Suprapubic skin (tissue), 4 donors: ENCODE data around the gene DCAF10. TPM values are rescaled to one million over a fixed set of nuclear protein-coding genes. Genes with fewer than 3 reads are reported as not detected.

ENCODE experiments used
- DNase-seq, 2 donors: peaks; one replicate each; pipeline ENCODE4 v3.0.0-alpha.2; 2019; ENCODE audit warnings: low spot score in 2 of 2
- H3K27ac ChIP-seq: fragments of 200-600 bp; sonication (generic); one replicate; pipeline ENCODE4 v1.5.1; 2019
- H3K27me3 ChIP-seq: fragments of 200-600 bp; sonication (generic); one replicate; pipeline ENCODE4 v1.5.1; 2019
- H3K36me3 ChIP-seq: fragments of 200-600 bp; sonication (generic); one replicate; pipeline ENCODE4 v1.5.1; 2019
- H3K4me1 ChIP-seq: fragments of 200-600 bp; sonication (generic); one replicate; pipeline ENCODE4 v1.5.1; 2019
- H3K4me3 ChIP-seq: fragments of 200-600 bp; sonication (generic); one replicate; pipeline ENCODE4 v1.5.1; 2019; ENCODE audit warnings: mild to moderate bottlenecking
- H3K9me3 ChIP-seq: fragments of 200-600 bp; sonication (generic); one replicate; pipeline ENCODE4 v1.5.1; 2019
- CTCF ChIP-seq, 2 donors: fragments of 200-600 bp in 1 of 2; fragments of 450-650 bp in 1 of 2; sonication (generic) in 1 of 2; IDR thresholded peaks; one replicate each; pipeline ENCODE4 v1.5.1; 2016 to 2019; ENCODE audit warnings: antibody characterized with exemption in 2 of 2, mild to moderate bottlenecking in 1 of 2, moderate library complexity in 1 of 2
- EP300 ChIP-seq: sonication (generic); formaldehyde crosslinking; IDR thresholded peaks from one replicate; pipeline ENCODE4 v1.6.1; 2017; ENCODE audit warnings: antibody characterized with exemption
- POLR2A ChIP-seq, 2 donors: fragments of 450-650 bp; IDR thresholded peaks; one replicate each; pipeline ENCODE4 v1.6.1; 2017; ENCODE audit warnings: antibody characterized with exemption in 2 of 2, mild to moderate bottlenecking in 2 of 2, moderate library complexity in 2 of 2
- POLR2AphosphoS5 ChIP-seq, 3 donors: sonication (generic); formaldehyde crosslinking; IDR thresholded peaks; one replicate each; pipeline ENCODE4 v1.6.1; 2017; ENCODE audit warnings: antibody characterized with exemption in 3 of 3
- WGBS: methylation state at CpG from one replicate; pipeline ENCODE4 v1.1.5; 2018; 5-methylcytosine and 5-hydroxymethylcytosine counted together
- total RNA-seq, 4 donors: library from RNA; depleted of rRNA; stranded (reverse); fragments of >200 nt; gene quantifications; one replicate each; pipeline ENCODE4 v1.1.0, GENCODE V29; 2016

The DCAF10 gene
- total RNA-seq, 4 donors from 2014 or later, result 21.7 to 47.6 (median 26.6) TPM

DNA sequence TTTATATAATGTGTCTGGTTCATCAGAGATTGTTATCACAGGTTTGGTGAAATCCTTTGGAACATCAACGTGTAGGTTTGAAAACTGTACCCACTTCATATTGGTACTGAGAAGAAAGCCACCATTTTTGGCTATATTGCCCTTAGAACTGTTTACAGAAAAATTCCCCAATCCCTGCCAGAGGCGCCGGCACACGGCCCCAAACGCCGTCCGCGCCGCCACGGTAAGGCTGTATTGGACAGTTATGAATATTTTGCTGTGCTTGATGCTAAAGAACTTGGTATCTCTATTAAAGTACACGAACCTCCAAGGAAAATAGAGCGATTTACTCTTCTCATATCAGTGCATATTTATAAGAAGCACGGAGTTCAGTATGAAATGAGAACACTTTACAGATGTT, 35.2 kb downstream of the DCAF10 start:
- TF ChIP-seq POLR2A (IDR thresholded peaks at IDR 0.05), result no peak
- no peak for TF ChIP-seq CTCF (IDR thresholded peaks at IDR 0.05)
- TF ChIP-seq POLR2AphosphoS5 (IDR thresholded peaks at IDR 0.05), result no peak
- no peak for TF ChIP-seq EP300
- Histone ChIP-seq H3K9me3 (no peaks in the 10 kb centered on the region), H3K27me3 (no peaks in the 10 kb centered on the region), H3K36me3 (no peaks in the 10 kb centered on the region), H3K4me3 (no peak overlapping the region), H3K4me1 (peaks cover 7% of the 10 kb centered on the region), H3K27ac (no peak overlapping the region)
- WGBS, result 95% methylated on average over 13 of the region's 13 CpGs
- no peak for DNase-seq

DNA sequence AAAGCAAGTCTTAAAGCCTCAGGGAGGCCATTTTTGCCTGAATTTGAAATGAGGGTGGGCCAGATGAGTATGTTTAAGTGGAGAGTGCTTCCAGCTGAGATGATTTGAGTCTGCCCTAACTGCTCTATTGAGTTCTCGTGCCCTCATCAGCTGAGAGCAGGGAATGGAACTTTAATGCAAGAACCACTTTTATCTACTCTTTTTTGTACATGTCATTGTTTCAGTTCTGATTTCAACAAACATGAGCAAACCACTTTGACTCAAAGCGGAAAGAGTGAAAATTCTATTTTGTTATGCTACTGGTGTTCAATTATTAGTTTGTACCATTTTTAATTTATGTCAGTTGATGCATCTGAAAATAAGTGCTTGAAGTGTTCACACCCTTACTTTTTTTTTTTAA, 35.8 kb downstream of the DCAF10 start:
- H3K4me3 ChIP-seq, result no peak overlapping the region
- TF ChIP-seq EP300, result no peak
- no peak for TF ChIP-seq CTCF (IDR thresholded peaks at IDR 0.05)
- no peak for TF ChIP-seq POLR2A (IDR thresholded peaks at IDR 0.05)
- TF ChIP-seq POLR2AphosphoS5 (IDR thresholded peaks at IDR 0.05), result no peak
- H3K27me3 ChIP-seq, result no peaks in the 10 kb centered on the region
- H3K9me3 ChIP-seq, result no peaks in the 10 kb centered on the region
- H3K36me3 ChIP-seq, result no peaks in the 10 kb centered on the region
- DNase-seq, result no peak
- no peak overlapping the region for H3K27ac ChIP-seq
- H3K4me1 ChIP-seq, result peaks cover 7% of the 10 kb centered on the region
- WGBS, result 95% methylated on average over 2 of the region's 2 CpGs

GRCh38 chr9:37839496-37840461, 39.2 kb downstream of the DCAF10 start:
- Histone ChIP-seq H3K27ac (no peak overlapping the region), H3K27me3 (no peaks in the 10 kb centered on the region), H3K4me3 (no peak overlapping the region), H3K36me3 (peaks cover 6% of the 10 kb centered on the region), H3K9me3 (no peaks in the 10 kb centered on the region), H3K4me1 (peaks cover 7% of the 10 kb centered on the region)
- no peak for DNase-seq
- no peak for TF ChIP-seq CTCF (IDR thresholded peaks at IDR 0.05)
- no peak for TF ChIP-seq POLR2AphosphoS5 (IDR thresholded peaks at IDR 0.05)
- no peak for TF ChIP-seq EP300
- no peak for TF ChIP-seq POLR2A (IDR thresholded peaks at IDR 0.05)
- WGBS, result 94% methylated on average over 3 of the region's 3 CpGs

DNA sequence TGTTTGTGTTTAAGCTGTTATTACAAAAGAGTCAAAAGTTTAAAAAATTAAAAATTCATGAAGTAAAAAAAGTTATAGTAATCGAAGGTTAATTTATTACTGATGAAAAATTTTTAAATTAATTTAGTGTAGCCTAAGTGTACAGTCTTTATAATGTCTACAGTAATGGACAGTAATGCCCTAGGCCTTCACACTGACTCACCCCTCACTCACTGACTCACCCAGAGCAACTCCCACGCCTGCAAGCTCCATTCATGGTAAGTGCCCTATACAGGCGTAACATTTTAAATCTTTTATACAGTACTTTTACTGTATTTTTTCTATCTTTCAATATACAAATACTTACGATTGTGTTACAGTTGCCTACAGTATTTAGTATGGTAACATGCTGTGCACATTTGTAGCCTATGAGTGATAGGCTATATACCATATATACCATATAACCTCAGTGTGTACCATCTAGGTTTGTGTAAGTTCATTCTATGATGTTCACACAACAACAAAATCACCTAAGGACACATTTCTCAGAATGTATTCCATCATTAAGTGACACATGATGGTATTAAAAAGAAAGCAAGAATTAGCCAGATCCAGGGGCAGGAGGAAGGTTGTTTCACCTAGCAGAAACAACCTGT, 40.1 kb downstream of the DCAF10 start:
- no peak overlapping the region for H3K27ac ChIP-seq
- WGBS, result 81% methylated on average over 4 of the region's 4 CpGs
- H3K4me1 ChIP-seq, result peaks cover 7% of the 10 kb centered on the region
- TF ChIP-seq POLR2AphosphoS5 (IDR thresholded peaks at IDR 0.05), result no peak
- no peak for TF ChIP-seq CTCF (IDR thresholded peaks at IDR 0.05)
- no peak for TF ChIP-seq POLR2A (IDR thresholded peaks at IDR 0.05)
- no peak for TF ChIP-seq EP300
- no peak overlapping the region for H3K4me3 ChIP-seq
- H3K9me3 ChIP-seq, result no peaks in the 10 kb centered on the region
- no peak for DNase-seq
- peaks cover 6% of the 10 kb centered on the region for H3K36me3 ChIP-seq
- no peaks in the 10 kb centered on the region for H3K27me3 ChIP-seq

DNA sequence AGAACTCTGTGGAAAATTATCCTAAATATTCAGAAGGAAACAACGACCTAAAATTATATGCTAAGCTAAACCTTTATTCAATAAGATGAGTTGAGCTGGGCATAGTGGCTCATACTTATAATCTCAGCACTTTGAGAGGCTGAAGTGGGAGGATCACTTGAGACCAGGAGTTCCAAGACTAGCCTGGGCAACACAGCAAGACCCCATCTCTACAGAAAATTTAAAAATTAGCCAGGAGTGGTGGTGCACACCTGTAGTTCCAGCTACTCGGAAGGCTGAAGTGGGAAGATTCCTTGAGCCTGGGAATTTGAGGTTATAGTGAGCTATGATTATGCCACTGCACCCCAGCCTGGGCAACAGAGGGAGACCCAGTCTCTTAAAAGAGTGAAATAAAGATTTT, 51.6 kb downstream of the DCAF10 start:
- WGBS, result 89% methylated on average over 2 of the region's 2 CpGs
- TF ChIP-seq POLR2AphosphoS5 (IDR thresholded peaks at IDR 0.05) (no peak), POLR2A (IDR thresholded peaks at IDR 0.05) (no peak), CTCF (IDR thresholded peaks at IDR 0.05) (no peak)

More for the DNA sequence above, 51.6 kb downstream of the DCAF10 start:
- DNase-seq, result no peak
- H3K27me3 ChIP-seq, result no peaks in the 10 kb centered on the region
- H3K27ac ChIP-seq, result no peak overlapping the region
- no peaks in the 10 kb centered on the region for H3K9me3 ChIP-seq
- peaks cover 7% of the 10 kb centered on the region for H3K36me3 ChIP-seq
- H3K4me3 ChIP-seq, result no peak overlapping the region
- no peaks in the 10 kb centered on the region for H3K4me1 ChIP-seq
